ENCODE data around the gene NUP50. TPM values are rescaled to one million over a fixed set of nuclear protein-coding genes. Genes with fewer than 3 reads are reported as not detected.

Gene NUP50
- total and polyA plus RNA-seq, 2 donors (not counting 1 experiment from before 2014, with no cell fraction given), result 9.1 to 105 TPM

DNA sequence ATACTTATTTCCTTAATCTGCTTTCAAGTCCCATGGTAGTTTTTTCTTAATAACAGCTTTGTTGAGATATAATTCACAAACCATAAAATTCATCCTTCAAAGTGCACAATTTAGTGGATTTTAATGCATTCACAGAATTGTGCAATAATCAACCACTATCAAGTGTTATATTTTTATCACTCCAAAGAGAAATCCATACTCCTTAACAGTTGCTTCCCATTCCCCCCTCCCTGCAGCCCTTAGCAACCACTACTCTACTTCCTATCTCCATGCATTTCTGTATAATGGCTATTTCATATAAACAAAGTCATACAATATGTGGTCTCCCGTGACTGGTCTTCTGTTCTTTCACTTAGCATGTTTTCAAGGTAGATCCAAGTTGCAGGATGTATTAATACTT lies 18.8 kb upstream of the NUP50 start:
- no peak overlapping the region for H3K4me2 ChIP-seq (replicated peaks; ENCODE audit: low read depth, low read length, poor library complexity, severe bottlenecking)
- intact Hi-C loops (cut with micrococcal nuclease), result no loop called here
- H3K9ac ChIP-seq (ENCODE audit: low read length), result no peak overlapping the region
- TF ChIP-seq EZH2 (IDR thresholded peaks at IDR 0.05; ENCODE audit: borderline replicate concordance, insufficient read depth, low read depth, low read length, poor library complexity, severe bottlenecking) (no peak), CTCF (IDR thresholded peaks at IDR 0.05) (no peak)
- no peaks in the 10 kb centered on the region for H4K20me1 ChIP-seq (ENCODE audit: control insufficient read depth, insufficient read depth, low read length, poor library complexity, severe bottlenecking)
- H3K27me3 ChIP-seq (replicated peaks in 1 of 4; ENCODE audit: control extremely low read depth in 1 of 4, control insufficient read depth in 3 of 4, insufficient read depth in 4 of 4, low read length in 3 of 4), result no peaks in the 10 kb centered on the region
- H3K4me3 ChIP-seq (ENCODE audit: control extremely low read depth in 1 of 5, extremely low read depth in 1 of 5, insufficient read depth in 1 of 5, low read depth in 2 of 5, low read length in 4 of 5), result no peak overlapping the region
- no peak overlapping the region for H3K4me3 Mint-ChIP-seq
- no CpG with 5 or more reads among the region's 1 CpG for WGBS (ENCODE audit: insufficient coverage)
- H3K27me3 Mint-ChIP-seq, result no peaks in the 10 kb centered on the region
- CTCF ChIA-PET, result no interaction called here
- ATAC-seq (ENCODE audit: low read depth) (no peak), DNase-seq (no peak)
- no peaks in the 10 kb centered on the region for H3K4me1 ChIP-seq (ENCODE audit: control insufficient read depth in 2 of 2, insufficient read depth in 2 of 2, low read length in 2 of 2)
- POLR2A ChIA-PET, result no interaction called here
- no peak overlapping the region for H2AFZ ChIP-seq (ENCODE audit: insufficient read depth, low read depth, low read length, poor library complexity, severe bottlenecking)
- no peaks in the 10 kb centered on the region for H3K4me1 Mint-ChIP-seq
- peaks cover 0 to 11% (median 8%) of the 10 kb centered on the region in 3 donors for H3K9me3 ChIP-seq (ENCODE audit: control extremely low read depth in 1 of 3, control insufficient read depth in 2 of 3, insufficient read depth in 1 of 3, low read length in 2 of 3)
- H3K9me3 Mint-ChIP-seq (ENCODE audit: insufficient read depth), result no peaks in the 10 kb centered on the region
- H3K27ac ChIP-seq (ENCODE audit: low read length in 2 of 2), result no peak overlapping the region
- H3K36me3 ChIP-seq (replicated peaks in 1 of 2; ENCODE audit: control extremely low read depth in 1 of 2, control insufficient read depth in 1 of 2, extremely low read depth in 1 of 2, insufficient read depth in 2 of 2, low read length in 1 of 2), result no peaks in the 10 kb centered on the region
- no peaks in the 10 kb centered on the region for H3K79me2 ChIP-seq (ENCODE audit: control insufficient read depth, insufficient read depth, low read length)
- no peak overlapping the region for H3K27ac Mint-ChIP-seq

- CTCF ChIA-PET, result no interaction called here
- H3K9me3 Mint-ChIP-seq (ENCODE audit: insufficient read depth), result no peaks in the 10 kb centered on the region
- POLR2A ChIA-PET, result no interaction called here
These were observed 14.1 kb upstream of the NUP50 start for GRCh38 chr22:45149671-45150070.

More at GRCh38 chr22:45149671-45150070, 14.1 kb upstream of the NUP50 start:
- Mint-ChIP-seq H3K4me1 (no peaks in the 10 kb centered on the region), H3K27ac (no peak overlapping the region), H3K27me3 (no peaks in the 10 kb centered on the region), H3K4me3 (no peak overlapping the region)
- no peak overlapping the region for H3K4me2 ChIP-seq (replicated peaks; ENCODE audit: low read depth, low read length, poor library complexity, severe bottlenecking)
- no peaks in the 10 kb centered on the region for H3K4me1 ChIP-seq (ENCODE audit: control insufficient read depth in 2 of 2, insufficient read depth in 2 of 2, low read length in 2 of 2)
- H3K36me3 ChIP-seq (replicated peaks in 1 of 2; ENCODE audit: control extremely low read depth in 1 of 2, control insufficient read depth in 1 of 2, extremely low read depth in 1 of 2, insufficient read depth in 2 of 2, low read length in 1 of 2), result no peaks in the 10 kb centered on the region
- H3K9me3 ChIP-seq (ENCODE audit: control extremely low read depth in 1 of 3, control insufficient read depth in 2 of 3, insufficient read depth in 1 of 3, low read length in 2 of 3), result no peaks in the 10 kb centered on the region
- intact Hi-C loops (cut with micrococcal nuclease), result no loop called here
- no peak overlapping the region for H2AFZ ChIP-seq (ENCODE audit: insufficient read depth, low read depth, low read length, poor library complexity, severe bottlenecking)
- DNase-seq, result no peak
- WGBS (ENCODE audit: insufficient coverage), result no CpG with 5 or more reads among the region's 2 CpGs
- H3K27ac ChIP-seq (ENCODE audit: low read length in 2 of 2), result no peak overlapping the region
- ATAC-seq (ENCODE audit: low read depth), result no peak
- no peaks in the 10 kb centered on the region for H3K79me2 ChIP-seq (ENCODE audit: control insufficient read depth, insufficient read depth, low read length)
- TF ChIP-seq CTCF (IDR thresholded peaks at IDR 0.05) (no peak), EZH2 (IDR thresholded peaks at IDR 0.05; ENCODE audit: borderline replicate concordance, insufficient read depth, low read depth, low read length, poor library complexity, severe bottlenecking) (no peak)
- H4K20me1 ChIP-seq (ENCODE audit: control insufficient read depth, insufficient read depth, low read length, poor library complexity, severe bottlenecking), result no peaks in the 10 kb centered on the region
- H3K4me3 ChIP-seq (ENCODE audit: control extremely low read depth in 1 of 5, extremely low read depth in 1 of 5, insufficient read depth in 1 of 5, low read depth in 2 of 5, low read length in 4 of 5), result no peak overlapping the region
- no peak overlapping the region for H3K9ac ChIP-seq (ENCODE audit: low read length)
- H3K27me3 ChIP-seq (replicated peaks in 1 of 4; ENCODE audit: control extremely low read depth in 1 of 4, control insufficient read depth in 3 of 4, insufficient read depth in 4 of 4, low read length in 3 of 4), result no peaks in the 10 kb centered on the region
